ENCODE results near the gene ATG4B.

ATG4B gene

GRCh38 chr2:241656190-241656741, 18.8 kb downstream of the ATG4B start:
- TF ChIP-seq CTCF (IDR thresholded peaks at IDR 0.05) = no peak

- no peak for TF ChIP-seq CTCF (IDR thresholded peaks at IDR 0.05)
These were observed 20.3 kb downstream of the ATG4B start for GRCh38 chr2:241657786-241658254.

- TF ChIP-seq CTCF (IDR thresholded peaks at IDR 0.05) = no peak
These were observed 20.8 kb downstream of the ATG4B start for GRCh38 chr2:241658296-241658695.

- TF ChIP-seq CTCF (IDR thresholded peaks at IDR 0.05) = peak; percentile 61
These were observed 21.8 kb downstream of the ATG4B start for GRCh38 chr2:241659150-241659739.

- TF ChIP-seq CTCF (IDR thresholded peaks at IDR 0.05) = no peak
These were observed 23.2 kb downstream of the ATG4B start for GRCh38 chr2:241660593-241661213.

- TF ChIP-seq CTCF (IDR thresholded peaks at IDR 0.05) = no peak
These were observed 28.4 kb downstream of the ATG4B start for GRCh38 chr2:241665731-241666440.

- TF ChIP-seq CTCF (IDR thresholded peaks at IDR 0.05) = no peak
These were observed 29.3 kb downstream of the ATG4B start for GRCh38 chr2:241666627-241667400.
